SH-SY5Y (cell line): ENCODE results near the gene MTUS2.

Source experiments
- GATA2 ChIP-seq: IDR thresholded peaks from 2 replicates; pipeline ENCODE4 v1.6.1; 2011; ENCODE audit warnings: mild to moderate bottlenecking, low read depth, low read length
- GATA3 ChIP-seq: IDR thresholded peaks from 2 replicates; pipeline ENCODE4 v1.6.1; 2011; ENCODE audit warnings: low read depth, mild to moderate bottlenecking, low read length, moderate library complexity

GRCh38 chr13:29508876-29509252 lies 688.7 kb downstream of the MTUS2 start:
- TF ChIP-seq GATA2 = no peak
- TF ChIP-seq GATA3 = no peak
